Kidney epithelial cell (primary cell): ENCODE measurements around the gene GRM5. TPM values are rescaled to one million over a fixed set of nuclear protein-coding genes. Genes with fewer than 3 reads are reported as not detected.
"Not testable (repeated sequence)": the region's sequence is repeated elsewhere in the genome, so short reads cannot be mapped to it uniquely, and the experiment has no call there.

Source experiments
- DNase-seq: peaks from one replicate; pipeline ENCODE4 v3.0.0-alpha.2; 2010; ENCODE audit warnings: low read depth
- H3K27me3 ChIP-seq: 2 replicates; pipeline ENCODE4 v1.6.0; 2011; ENCODE audit warnings: low read length; ENCODE audit not compliant: control insufficient read depth, insufficient read depth
- H3K36me3 ChIP-seq: 2 replicates; pipeline ENCODE4 v1.5.1; 2011; ENCODE audit warnings: low read length; ENCODE audit not compliant: control insufficient read depth, insufficient read depth
- H3K4me3 ChIP-seq: 2 replicates; pipeline ENCODE4 v1.5.1; 2011; ENCODE audit warnings: low read depth, mild to moderate bottlenecking, control low read depth, low read length
- total RNA-seq: library from RNA; depleted of rRNA; stranded (reverse); fragments of >200 nt; gene quantifications from 2 replicates; pipeline ENCODE4 v1.2.3, GENCODE V29; 2015
- TF ChIP-seq, protein P1 (sequence below): IDR thresholded peaks from 2 replicates; pipeline ENCODE4 v1.5.1; 2011; ENCODE audit warnings: mild to moderate bottlenecking, moderate library complexity, low read length, control low read depth, inconsistent platforms; ENCODE audit not compliant: insufficient read depth, poor library complexity, severe bottlenecking

Gene GRM5
- total RNA-seq, 1 donor from 2014 or later = 0.17 TPM

DNA sequence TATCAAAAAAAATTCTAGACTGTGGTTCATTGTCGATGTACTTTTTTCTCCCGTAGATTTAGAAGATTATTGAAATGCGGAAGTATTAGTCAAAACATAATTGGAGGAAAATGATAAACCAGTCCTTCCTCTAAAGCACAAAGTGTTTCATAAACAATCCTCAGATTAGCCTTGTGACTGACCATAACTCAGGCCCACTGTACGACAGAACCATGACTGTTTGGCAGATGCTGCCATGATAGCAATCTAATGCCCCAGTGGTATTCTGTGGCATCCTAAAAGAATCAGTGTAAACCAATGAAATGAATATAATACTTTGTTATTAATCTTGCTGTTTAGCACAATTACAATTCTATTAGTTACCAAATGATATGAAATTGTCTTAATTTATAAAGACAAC lies 601.3 kb downstream of the GRM5 start:
- no peak for DNase-seq
- no peak overlapping the region for H3K4me3 ChIP-seq

DNA sequence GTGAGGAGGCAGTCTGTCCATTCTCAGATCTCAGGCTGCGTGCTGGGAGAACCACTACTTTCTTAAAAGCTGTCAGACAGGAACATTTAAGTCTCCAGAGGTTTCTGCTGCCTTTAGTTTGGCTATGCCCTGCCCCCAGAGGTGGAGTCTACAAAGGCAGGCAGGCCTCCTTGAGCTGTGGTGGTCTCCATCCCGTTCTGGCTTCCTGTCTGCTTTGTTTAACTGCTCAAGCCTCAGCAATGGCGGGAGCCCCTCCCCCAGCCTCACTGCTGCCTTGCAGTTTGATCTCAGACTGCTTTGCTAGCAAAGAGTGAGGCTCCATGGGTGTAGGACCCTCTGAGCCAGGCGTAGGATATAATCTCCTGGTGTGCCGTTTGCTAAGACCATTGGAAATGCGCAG lies 602.5 kb downstream of the GRM5 start:
- DNase-seq, H3K4me3 ChIP-seq, H3K36me3 ChIP-seq, H3K27me3 ChIP-seq: not testable (repeated sequence)

More for the DNA sequence above, 601.3 kb downstream of the GRM5 start:
- TF ChIP-seq, protein P1, sequence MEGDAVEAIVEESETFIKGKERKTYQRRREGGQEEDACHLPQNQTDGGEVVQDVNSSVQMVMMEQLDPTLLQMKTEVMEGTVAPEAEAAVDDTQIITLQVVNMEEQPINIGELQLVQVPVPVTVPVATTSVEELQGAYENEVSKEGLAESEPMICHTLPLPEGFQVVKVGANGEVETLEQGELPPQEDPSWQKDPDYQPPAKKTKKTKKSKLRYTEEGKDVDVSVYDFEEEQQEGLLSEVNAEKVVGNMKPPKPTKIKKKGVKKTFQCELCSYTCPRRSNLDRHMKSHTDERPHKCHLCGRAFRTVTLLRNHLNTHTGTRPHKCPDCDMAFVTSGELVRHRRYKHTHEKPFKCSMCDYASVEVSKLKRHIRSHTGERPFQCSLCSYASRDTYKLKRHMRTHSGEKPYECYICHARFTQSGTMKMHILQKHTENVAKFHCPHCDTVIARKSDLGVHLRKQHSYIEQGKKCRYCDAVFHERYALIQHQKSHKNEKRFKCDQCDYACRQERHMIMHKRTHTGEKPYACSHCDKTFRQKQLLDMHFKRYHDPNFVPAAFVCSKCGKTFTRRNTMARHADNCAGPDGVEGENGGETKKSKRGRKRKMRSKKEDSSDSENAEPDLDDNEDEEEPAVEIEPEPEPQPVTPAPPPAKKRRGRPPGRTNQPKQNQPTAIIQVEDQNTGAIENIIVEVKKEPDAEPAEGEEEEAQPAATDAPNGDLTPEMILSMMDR = no peak
- Histone ChIP-seq H3K27me3 (no peaks in the 10 kb centered on the region), H3K36me3 (no peaks in the 10 kb centered on the region)

DNA sequence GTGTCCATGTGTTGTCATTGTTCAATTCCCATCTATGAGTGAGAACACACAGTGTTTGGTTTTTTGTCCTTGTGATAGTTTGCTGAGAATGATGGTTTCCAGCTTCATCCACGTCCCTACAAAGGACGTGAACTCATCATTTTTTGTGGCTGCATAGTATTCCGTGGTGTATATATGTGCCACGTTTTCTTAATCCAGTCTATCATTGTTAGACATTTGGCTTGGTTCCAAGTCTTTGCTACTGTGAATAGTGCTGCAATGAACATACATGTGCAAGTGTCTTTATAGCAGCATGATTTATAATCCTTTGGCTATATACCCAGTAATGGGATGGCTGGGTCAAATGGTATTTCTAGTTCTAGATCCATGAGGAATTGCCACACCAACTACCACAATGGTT lies 607.7 kb downstream of the GRM5 start:
- not testable (repeated sequence) for H3K4me3 ChIP-seq, H3K36me3 ChIP-seq, H3K27me3 ChIP-seq, DNase-seq

DNA sequence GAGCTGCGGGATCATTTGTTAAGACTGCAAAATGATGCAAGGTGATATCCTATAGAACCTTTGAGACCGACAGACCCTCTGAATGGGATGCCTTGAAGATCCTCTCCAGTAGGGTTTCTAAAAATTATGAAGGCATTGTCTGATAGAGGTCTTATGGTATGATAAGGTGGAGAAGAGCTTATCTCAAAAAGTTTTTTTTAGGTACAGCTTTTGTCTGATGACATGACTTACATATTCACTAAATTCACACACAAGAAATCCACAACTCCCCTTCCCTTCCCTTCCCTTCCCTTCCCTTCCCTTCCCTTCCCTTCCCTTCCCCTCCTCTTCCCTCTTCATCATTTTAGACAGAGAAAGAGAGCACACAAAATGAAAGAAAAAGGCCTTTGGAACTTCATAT lies 609.8 kb downstream of the GRM5 start:
- no peak for DNase-seq
- no peak overlapping the region for H3K4me3 ChIP-seq
- TF ChIP-seq, protein P1 = no peak
- no peaks in the 10 kb centered on the region for H3K27me3 ChIP-seq
- H3K36me3 ChIP-seq = no peaks in the 10 kb centered on the region

DNA sequence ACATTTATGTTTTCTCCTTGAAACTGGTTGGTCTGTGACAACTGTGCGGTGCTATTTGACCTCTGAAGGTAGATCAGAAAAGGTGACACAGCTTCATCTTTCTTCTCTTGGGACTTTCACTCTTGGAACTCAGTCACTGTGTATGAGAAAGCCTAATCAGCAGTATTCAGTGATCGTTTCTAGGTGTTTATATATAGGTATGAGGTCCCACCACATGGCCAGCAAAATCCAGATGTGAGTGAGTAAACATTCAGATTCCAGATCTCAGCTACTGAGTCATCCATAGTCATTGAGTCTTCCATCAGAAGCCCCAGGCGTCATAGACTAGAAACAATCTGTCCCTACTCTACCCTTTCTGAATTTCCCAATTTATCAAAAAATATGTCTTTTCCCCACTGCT lies 610.9 kb downstream of the GRM5 start:
- TF ChIP-seq, protein P1 = no peak
- H3K27me3 ChIP-seq = no peaks in the 10 kb centered on the region
- no peak for DNase-seq
- H3K36me3 ChIP-seq = no peaks in the 10 kb centered on the region
- no peak overlapping the region for H3K4me3 ChIP-seq

Other genes starting within 250 kb of the GRM5 start
- not detected in 2 replicates for gene TYR, start 111.9 kb upstream of the GRM5 start, total RNA-seq